Activated naive CD4-positive, alpha-beta T cell treated with anti-CD3 and anti-CD28 coated beads for 36 hours (primary cell): ENCODE data around the gene ZCCHC18. TPM values are rescaled to one million over a fixed set of nuclear protein-coding genes. Genes with fewer than 3 reads are reported as not detected.
"Not testable (repeated sequence)": the region's sequence is repeated elsewhere in the genome, so short reads cannot be mapped to it uniquely, and the experiment has no call there.

Experiments
- CTCF ChIA-PET: fragments of 350-600 bp; sonication (Branson Sonifier 250); formaldehyde crosslinking; loops from one replicate; lab custom pipeline; 2021; ENCODE audit warnings: antibody characterized with exemption; lab: Charles Lee
- DNase-seq: peaks from one replicate; pipeline ENCODE4 v3.0.0-alpha.2; 2020
- H3K27ac Mint-ChIP-seq: one replicate; pipeline ENCODE4 v1.8.0; 2021; ENCODE audit warnings: mild to moderate bottlenecking, mixed read lengths
- H3K27me3 Mint-ChIP-seq: one replicate; pipeline ENCODE4 v1.8.0; 2021; ENCODE audit warnings: low read depth, mixed read lengths
- H3K36me3 Mint-ChIP-seq: one replicate; pipeline ENCODE4 v1.8.0; 2021; ENCODE audit warnings: low read depth, mixed read lengths
- H3K4me1 Mint-ChIP-seq: one replicate; pipeline ENCODE4 v1.8.0; 2021; ENCODE audit warnings: low read depth, mixed read lengths
- H3K4me3 Mint-ChIP-seq: one replicate; pipeline ENCODE4 v1.8.0; 2021; ENCODE audit warnings: mild to moderate bottlenecking, moderate library complexity, mixed read lengths
- H3K9me3 Mint-ChIP-seq: one replicate; pipeline ENCODE4 v1.8.0; 2021; ENCODE audit warnings: mixed read lengths
- intact Hi-C: fragments of 100-400 bp; cut with micrococcal nuclease; formaldehyde crosslinking; loops from one replicate; pipeline ENCODE4 v1.15.1; 2023
- total RNA-seq, 2 experiments: library from RNA; stranded (reverse); gene quantifications; one replicate each; pipeline ENCODE4 v1.2.3, GENCODE V29; 2021

ZCCHC18 gene
- total RNA-seq: under 1 TPM; 0.12 to 0.17 TPM

DNA sequence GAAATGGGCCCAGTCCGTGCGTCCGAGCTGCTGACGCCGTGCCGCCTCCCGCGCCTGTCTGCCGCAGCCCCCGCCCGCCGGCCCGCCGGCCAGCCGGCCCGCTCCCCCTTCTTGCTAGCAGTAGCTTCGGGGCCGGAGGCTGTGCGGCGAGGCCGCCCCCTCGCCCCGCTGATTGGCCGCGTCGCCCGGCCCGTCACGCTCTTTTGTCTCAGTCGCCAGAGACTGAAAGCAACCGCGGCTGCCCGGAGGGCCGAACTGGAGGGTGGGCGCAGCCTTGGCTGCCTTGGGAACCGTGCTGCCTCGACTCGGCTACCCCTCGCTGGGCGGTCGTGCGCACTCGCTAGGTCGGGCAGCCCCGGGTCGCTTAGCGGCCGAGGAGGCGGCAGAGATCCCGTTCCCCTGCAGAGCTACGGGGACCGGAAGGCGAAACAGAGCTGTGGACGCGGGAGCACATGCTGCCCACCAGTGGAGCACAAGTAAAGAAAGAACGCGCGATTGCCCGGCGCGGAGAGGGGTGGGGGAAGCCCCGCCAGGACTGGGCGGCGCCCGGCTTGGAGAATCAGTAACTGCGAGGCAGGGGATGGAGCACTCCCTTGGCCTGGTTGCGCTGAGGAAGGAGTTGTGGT, at the start of gene ZCCHC18:
Gene ZCCHC18, plus strand, starts transcription at position 198 of the 626 bp plus-strand sequence. CDS start 1,589 bp downstream, outside the sequence.
- Mint-ChIP-seq H3K4me1 (peaks cover 24% of the 10 kb centered on the region), H3K27ac (no peak within 1 kb of the TSS), H3K36me3 (no peaks in the 10 kb centered on the region), H3K4me3 (peak within 1 kb of the TSS; percentile 74), H3K27me3 (no peaks in the 10 kb centered on the region), H3K9me3 (no peaks in the 10 kb centered on the region)
- DNase-seq: peak; percentile 33
- intact Hi-C loops: loop anchor here (2.0 to 5.0 kb wide), 4 partner anchors 44 to 426 kb away; partner anchors contain the start of genes MORF4L2 and SLC25A53
- CTCF ChIA-PET: interaction anchor here (1.1 to 3.3 kb wide), 4 partner anchors 13 to 26 kb away, joined by 4 to 18 read pairs (median 8); no protein-coding TSS in a partner anchor

DNA sequence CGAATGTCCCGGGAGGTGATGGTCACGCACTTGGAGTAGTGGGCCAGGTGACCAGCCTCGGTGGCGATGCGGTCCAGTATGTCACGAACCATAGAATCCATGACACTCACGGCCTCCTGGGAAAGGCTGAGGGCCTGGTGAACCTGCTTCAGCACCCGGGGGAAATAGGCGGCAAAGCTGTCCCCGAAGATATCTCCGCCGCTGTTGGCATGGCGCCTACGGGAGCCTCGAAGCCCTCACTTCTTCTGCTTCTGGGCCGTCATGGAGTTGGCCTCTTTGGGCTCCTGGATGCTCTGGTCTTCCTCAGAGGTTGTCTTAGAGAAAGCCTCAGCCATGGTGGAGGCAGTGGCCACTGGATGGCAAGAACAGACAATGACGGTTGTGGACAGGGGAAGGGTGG, 49.7 kb upstream of the ZCCHC18 start:
- H3K27ac Mint-ChIP-seq, H3K27me3 Mint-ChIP-seq, H3K4me1 Mint-ChIP-seq, H3K36me3 Mint-ChIP-seq, H3K9me3 Mint-ChIP-seq, H3K4me3 Mint-ChIP-seq, DNase-seq, intact Hi-C loops, CTCF ChIA-PET: not testable (repeated sequence)

DNA sequence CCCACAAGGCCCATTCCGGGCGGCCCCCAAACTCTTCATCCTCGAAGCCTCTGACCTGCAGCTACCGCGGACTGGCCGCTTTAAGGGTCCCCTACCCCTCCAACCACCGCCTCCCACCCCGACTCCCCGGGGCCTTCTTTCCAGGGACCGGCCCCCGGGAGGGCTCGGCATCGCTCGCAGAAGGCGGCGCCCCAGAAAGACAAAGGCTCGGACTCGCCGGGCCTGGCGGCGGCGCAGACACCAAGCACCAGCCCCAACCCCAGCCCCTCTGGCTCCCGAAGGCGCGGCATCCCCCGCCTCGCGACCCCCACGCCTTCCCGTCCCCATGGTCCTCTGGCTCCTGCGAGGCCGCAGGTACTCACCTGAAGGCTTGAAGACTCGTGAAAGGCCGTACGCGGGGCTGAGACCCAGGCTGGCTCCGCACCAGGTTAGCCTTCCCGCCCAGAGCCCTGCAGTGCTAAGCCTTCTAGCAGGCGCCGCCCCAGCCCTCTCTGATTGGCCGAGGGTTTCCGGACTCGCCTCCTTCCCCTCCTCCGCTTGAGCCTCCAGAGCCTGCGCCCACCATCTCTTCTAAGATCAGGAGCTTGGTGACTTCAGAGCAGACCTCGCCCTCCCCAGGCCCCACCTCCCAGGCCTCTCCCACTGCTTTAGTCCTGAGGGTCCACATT, 36.4 kb upstream of the ZCCHC18 start, which contains the start of gene TMSB15C:
Gene TMSB15C, minus strand, starts transcription at position 459 of the 668 bp plus-strand sequence.
- H3K9me3 Mint-ChIP-seq, H3K4me3 Mint-ChIP-seq, intact Hi-C loops, H3K4me1 Mint-ChIP-seq, H3K27me3 Mint-ChIP-seq, CTCF ChIA-PET, H3K36me3 Mint-ChIP-seq, DNase-seq, H3K27ac Mint-ChIP-seq: not testable (repeated sequence)

DNA sequence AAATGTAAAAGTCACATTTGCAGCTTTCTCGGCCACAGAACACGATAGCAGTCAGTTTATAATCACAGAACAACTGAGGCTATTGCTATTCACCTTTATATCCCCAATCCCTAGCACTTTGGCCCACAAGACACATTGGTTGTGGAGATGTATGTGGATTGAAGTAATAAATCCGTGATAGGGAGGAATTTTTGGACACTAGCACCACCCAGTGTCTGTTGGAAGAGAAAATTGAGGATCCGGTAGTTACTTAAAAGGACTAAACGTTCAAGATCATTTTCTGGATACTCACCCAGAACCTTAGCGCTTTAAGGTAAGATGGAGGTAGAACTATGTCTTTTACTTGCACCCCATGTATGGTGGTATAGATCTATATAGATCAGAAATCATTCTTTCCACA, 34.5 kb upstream of the ZCCHC18 start:
- H3K4me1 Mint-ChIP-seq, H3K27me3 Mint-ChIP-seq, H3K27ac Mint-ChIP-seq, intact Hi-C loops, H3K9me3 Mint-ChIP-seq, H3K36me3 Mint-ChIP-seq, DNase-seq, H3K4me3 Mint-ChIP-seq, CTCF ChIA-PET: not testable (repeated sequence)

DNA sequence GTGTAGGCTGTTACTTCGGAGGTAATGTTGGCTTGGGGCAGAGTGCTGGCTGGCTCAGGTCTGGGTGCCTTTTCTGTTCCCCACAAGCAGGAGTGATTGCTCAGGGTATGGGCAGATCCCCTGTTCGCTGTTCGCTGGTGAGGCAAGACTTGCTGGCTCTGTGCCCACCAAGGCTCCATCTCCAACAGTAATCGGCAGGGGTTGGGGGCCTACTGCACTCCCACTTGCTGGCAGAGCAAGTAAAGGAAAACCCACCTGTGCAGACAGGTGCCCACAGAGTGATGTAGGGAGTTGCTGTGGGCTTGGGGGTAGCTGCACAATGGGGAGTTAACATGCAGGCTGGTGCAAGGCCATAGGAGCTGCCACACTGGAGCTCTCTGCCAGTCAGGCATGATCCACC, 28.3 kb upstream of the ZCCHC18 start:
- H3K27ac Mint-ChIP-seq: no peak overlapping the region
- no peaks in the 10 kb centered on the region for H3K4me1 Mint-ChIP-seq
- peaks cover 2% of the 10 kb centered on the region for H3K27me3 Mint-ChIP-seq
- no peaks in the 10 kb centered on the region for H3K9me3 Mint-ChIP-seq
- DNase-seq: no peak
- CTCF ChIA-PET: no interaction called here
- intact Hi-C loops: no loop called here
- H3K36me3 Mint-ChIP-seq: no peaks in the 10 kb centered on the region
- H3K4me3 Mint-ChIP-seq: no peak overlapping the region

DNA sequence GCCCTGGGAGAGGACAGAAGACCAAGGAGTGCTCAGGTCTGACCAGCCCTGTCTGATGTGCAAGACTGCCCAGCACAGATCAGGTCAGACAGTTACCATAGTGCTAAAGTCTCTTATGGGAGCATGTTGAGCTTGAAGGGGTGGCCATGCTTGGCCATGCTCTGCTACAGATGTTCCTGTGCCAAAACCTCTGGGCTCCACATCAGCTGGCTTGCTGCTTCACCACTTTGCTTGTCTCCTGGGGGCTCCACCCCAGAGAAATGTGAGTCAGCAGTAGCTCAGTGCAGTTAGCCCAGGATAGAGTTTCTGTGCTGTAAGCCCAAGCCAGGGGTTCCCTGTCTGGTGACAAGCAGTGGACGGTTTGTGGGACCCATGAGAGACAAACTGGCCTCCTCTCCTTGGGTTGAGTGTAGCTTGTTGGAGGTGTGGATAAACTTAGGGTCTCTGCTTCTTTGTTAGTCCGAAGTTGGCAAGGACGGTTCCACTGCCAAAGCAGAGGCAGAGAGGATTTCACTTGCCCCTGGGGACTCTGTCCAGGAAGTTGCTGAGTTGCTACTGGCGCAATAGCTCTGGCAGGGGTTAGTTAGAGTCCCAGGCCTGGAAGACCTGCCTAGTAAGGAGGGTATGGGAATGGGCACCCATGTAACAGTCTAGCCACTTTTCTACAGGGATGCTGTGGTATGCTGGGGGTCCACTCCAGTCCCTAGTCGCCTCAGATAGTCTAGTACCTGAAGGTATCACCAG, 27.6 kb upstream of the ZCCHC18 start:
- Mint-ChIP-seq H3K36me3 (no peaks in the 10 kb centered on the region), H3K4me1 (no peaks in the 10 kb centered on the region), H3K9me3 (no peaks in the 10 kb centered on the region), H3K27ac (no peak overlapping the region), H3K4me3 (no peak overlapping the region), H3K27me3 (peaks cover 2% of the 10 kb centered on the region)
- intact Hi-C loops: no loop called here
- CTCF ChIA-PET: no interaction called here
- DNase-seq: no peak

DNA sequence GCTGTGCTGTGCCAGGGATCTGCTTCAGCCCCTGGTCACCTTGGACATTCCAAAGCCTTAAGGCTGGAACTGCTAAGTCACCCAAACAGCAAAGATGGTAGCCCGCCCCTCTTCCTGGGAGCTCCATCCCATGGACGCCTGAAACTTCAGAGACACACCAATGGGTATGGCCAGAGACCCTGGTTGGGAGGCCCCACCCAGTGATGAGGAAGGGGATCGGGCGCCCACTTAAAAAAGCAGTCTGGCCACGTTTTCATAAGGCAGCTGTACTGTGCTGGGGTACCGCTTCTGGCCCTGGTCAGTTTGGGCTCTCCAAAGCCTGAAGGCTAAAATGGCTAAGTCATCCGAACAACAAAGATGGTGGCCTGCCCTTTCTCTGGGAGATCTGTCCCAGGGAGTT, 26.8 kb upstream of the ZCCHC18 start:
- H3K36me3 Mint-ChIP-seq: no peaks in the 10 kb centered on the region
- H3K9me3 Mint-ChIP-seq: no peaks in the 10 kb centered on the region
- intact Hi-C loops: no loop called here
- no peak for DNase-seq
- CTCF ChIA-PET: no interaction called here
- peaks cover 2% of the 10 kb centered on the region for H3K27me3 Mint-ChIP-seq
- no peak overlapping the region for H3K27ac Mint-ChIP-seq
- no peak overlapping the region for H3K4me3 Mint-ChIP-seq
- no peaks in the 10 kb centered on the region for H3K4me1 Mint-ChIP-seq

DNA sequence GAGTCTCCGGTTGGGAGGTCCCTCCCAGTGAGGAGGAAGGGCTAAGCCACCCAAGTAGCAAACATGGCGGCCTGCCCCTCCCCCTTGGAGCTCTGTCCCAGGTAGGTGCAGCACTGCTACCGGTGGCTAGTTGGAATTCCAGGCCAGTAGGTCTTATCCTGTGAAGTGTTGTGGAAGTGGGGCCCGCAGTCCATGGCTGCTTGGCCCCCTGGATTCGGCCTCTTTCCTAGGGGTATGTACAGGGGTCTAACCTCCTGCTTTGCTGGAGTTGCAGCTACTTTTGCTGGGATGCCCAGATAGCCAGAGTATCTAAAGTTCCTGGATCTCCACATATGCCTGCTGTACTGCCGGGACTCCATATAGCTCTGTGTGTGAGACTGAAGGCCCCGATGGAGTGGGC, 26.4 kb upstream of the ZCCHC18 start:
- no peaks in the 10 kb centered on the region for H3K9me3 Mint-ChIP-seq
- peaks cover 2% of the 10 kb centered on the region for H3K27me3 Mint-ChIP-seq
- intact Hi-C loops: no loop called here
- no peak overlapping the region for H3K27ac Mint-ChIP-seq
- no peak overlapping the region for H3K4me3 Mint-ChIP-seq
- DNase-seq: no peak
- CTCF ChIA-PET: interaction anchor here (0.6 kb wide), 1 partner anchor 96 kb away, joined by 3 read pairs; no protein-coding TSS in a partner anchor
- no peaks in the 10 kb centered on the region for H3K36me3 Mint-ChIP-seq
- H3K4me1 Mint-ChIP-seq: no peaks in the 10 kb centered on the region

DNA sequence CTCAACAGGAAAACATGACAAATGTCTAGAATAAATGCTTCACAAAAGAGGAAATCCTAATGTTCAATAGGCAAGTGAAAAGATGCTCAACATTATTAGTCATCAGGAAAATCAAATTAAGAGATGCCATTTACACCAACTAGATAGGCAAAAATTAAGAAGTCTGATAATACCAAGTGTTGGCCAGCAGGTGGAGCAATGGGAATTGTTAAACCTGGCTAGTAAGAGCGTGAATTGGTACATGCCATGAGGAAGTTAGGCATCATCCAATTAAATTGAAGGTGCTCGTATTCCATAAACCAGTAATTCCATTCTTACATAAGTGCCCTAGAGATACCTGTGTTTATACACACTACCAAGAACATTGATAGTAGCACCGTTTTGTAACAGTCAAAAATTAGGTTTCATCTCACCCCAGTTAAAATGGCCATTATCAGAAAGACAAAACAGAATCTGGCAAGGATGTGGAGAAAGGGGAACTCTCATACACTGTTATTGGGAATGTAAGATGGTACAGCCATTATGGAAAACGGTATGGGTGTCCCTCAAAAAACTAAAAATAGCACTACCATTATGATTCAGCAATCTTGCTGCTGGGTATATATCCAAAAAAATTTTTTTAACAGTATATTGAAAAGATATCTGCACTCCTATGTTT, 14.0 kb upstream of the ZCCHC18 start:
- peaks cover 3% of the 10 kb centered on the region for H3K27me3 Mint-ChIP-seq
- H3K9me3 Mint-ChIP-seq: no peaks in the 10 kb centered on the region
- DNase-seq: peak; percentile 67
- CTCF ChIA-PET: interaction anchor here (0.7 to 3.0 kb wide), 7 partner anchors 11 to 253 kb away, joined by 3 to 30 read pairs (median 4); partner anchors contain the start of gene ZCCHC18
- H3K4me1 Mint-ChIP-seq: peaks cover 2% of the 10 kb centered on the region
- H3K4me3 Mint-ChIP-seq: no peak overlapping the region
- no peaks in the 10 kb centered on the region for H3K36me3 Mint-ChIP-seq
- intact Hi-C loops: loop anchor here (1.0 kb wide), 5 partner anchors 15 to 253 kb away; no protein-coding TSS in a partner anchor
- H3K27ac Mint-ChIP-seq: no peak overlapping the region

DNA sequence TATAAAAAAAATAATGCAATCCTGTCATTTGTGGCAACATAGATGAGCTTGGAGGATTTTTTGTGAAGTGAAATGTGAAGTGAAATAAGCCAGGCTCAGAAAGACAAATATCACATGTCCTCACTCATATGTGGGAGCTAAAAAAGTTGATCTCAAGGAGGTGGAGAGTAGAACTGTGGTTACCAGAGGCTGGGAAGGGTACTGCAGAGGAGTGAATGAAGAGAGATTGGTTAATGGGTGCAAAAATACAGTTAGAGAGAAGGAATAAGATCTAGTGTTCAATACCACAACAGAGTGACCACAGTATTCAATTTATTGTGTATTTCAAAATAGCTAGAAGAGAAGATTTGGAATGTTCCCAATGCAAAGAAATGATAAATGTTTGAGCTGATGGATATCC, 13.4 kb upstream of the ZCCHC18 start:
- Mint-ChIP-seq H3K4me1 (peaks cover 2% of the 10 kb centered on the region), H3K27me3 (peaks cover 3% of the 10 kb centered on the region)

DNA sequence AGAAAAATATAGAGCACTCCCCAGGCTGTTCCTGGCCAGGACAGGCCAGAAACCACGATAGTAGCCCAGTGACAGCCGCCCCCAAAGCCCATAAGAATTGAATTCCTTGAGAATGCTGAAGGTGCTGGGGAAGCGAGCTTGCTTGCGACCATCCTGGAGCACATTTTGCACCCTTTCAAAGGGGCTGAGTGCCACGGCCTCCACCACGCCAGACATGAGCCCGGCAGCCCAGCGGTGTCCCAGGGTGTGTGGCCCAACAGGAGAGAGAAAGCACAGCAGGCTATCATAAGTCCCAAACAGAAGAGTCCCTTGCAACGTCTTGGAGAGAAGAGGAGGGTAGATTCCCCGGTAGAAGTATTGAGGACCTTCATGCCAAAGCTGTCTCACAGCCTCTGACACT, 7.6 kb upstream of the ZCCHC18 start:
- Mint-ChIP-seq H3K27ac (no peak overlapping the region), H3K36me3 (no peaks in the 10 kb centered on the region), H3K4me3 (no peak overlapping the region), H3K9me3 (no peaks in the 10 kb centered on the region), H3K4me1 (no peaks in the 10 kb centered on the region), H3K27me3 (no peaks in the 10 kb centered on the region)
- CTCF ChIA-PET: no interaction called here
- intact Hi-C loops: no loop called here
- no peak for DNase-seq

More for the DNA sequence above, 13.4 kb upstream of the ZCCHC18 start:
- Mint-ChIP-seq H3K4me3 (no peak overlapping the region), H3K27ac (no peak overlapping the region), H3K36me3 (no peaks in the 10 kb centered on the region), H3K9me3 (no peaks in the 10 kb centered on the region)
- CTCF ChIA-PET: interaction anchor here (0.7 to 3.0 kb wide), 8 partner anchors 10 to 253 kb away, joined by 3 to 30 read pairs (median 4); partner anchors contain the start of gene ZCCHC18
- DNase-seq: no peak
- intact Hi-C loops: loop anchor here (1.0 kb wide), 5 partner anchors 14 to 254 kb away; no protein-coding TSS in a partner anchor
